Dermis blood vessel endothelial cell (primary cell): ENCODE data around the gene CCDC30. TPM values are rescaled to one million over a fixed set of nuclear protein-coding genes. Genes with fewer than 3 reads are reported as not detected.
"Not testable (repeated sequence)": the region's sequence is repeated elsewhere in the genome, so short reads cannot be mapped to it uniquely, and the experiment has no call there.

Source experiments
- DNase-seq: peaks from one replicate; pipeline ENCODE4 v3.0.0; 2010
- total RNA-seq: library from RNA; depleted of rRNA; stranded (reverse); fragments of >200 nt; gene quantifications from 2 replicates; pipeline ENCODE4 v1.2.3, GENCODE V29; 2014

CCDC30 gene
- total RNA-seq, 1 donor from 2014 or later: 0.68 TPM

DNA sequence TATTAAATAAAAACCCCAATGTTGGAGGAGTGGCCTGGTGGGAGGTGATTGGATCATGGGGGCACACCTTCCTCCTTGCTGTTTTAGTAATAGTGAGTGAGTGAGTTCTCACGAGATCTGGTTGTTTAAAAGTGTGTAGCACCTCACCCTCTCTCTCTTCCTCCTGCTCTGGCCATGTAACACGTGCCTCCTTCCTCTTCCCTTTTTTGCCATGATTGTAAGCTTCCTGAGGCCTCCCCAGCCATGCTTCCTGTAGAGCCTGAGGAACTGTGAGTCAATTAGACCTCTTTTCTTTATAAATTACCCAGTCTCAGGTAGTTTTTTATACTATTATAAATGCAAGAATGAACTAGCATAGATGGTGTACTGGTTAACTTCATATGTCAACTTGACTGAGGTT lies 68.0 kb downstream of the CCDC30 start:
- no peak for DNase-seq

DNA sequence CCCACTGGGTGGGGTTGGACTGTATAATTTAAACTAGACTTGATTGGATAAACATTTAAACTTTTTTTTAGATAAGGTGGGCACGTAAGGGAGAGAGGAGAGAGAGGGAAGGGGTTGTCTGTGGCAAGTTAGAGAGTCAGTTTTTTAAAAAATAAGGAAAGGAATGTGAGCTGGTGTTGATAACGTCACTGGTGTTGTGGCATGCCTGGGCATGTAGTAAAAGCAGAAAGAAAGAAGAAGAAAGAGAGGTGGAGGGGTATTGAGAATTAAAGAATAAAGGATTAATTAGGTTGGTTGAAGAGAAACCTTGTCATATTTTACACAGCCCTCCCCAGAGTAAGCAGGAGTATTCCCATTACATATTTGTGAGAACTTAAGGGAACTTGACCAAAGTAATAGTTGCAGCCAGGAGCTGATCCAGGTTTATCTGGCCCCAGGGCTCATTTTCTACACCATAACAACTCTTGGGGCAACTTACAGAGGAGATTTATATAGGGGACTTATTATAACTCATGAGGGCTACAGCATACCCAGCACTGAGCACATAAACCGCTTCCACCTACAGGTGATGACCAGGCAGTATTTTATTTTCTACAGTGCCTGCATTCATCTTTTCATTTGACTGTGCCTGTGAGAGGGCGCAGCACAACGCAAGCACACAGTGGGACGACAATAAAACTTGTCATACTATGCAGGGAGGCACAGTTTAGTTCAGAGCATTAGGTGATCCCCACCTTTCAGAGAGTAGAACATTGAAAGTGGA lies 70.2 kb downstream of the CCDC30 start:
- no peak for DNase-seq

- no peak for DNase-seq
These were observed 78.0 kb downstream of the CCDC30 start for GRCh38 chr1:42541104-42541503.

GRCh38 chr1:42551180-42551579 lies 88.1 kb downstream of the CCDC30 start:
- no peak for DNase-seq

DNA sequence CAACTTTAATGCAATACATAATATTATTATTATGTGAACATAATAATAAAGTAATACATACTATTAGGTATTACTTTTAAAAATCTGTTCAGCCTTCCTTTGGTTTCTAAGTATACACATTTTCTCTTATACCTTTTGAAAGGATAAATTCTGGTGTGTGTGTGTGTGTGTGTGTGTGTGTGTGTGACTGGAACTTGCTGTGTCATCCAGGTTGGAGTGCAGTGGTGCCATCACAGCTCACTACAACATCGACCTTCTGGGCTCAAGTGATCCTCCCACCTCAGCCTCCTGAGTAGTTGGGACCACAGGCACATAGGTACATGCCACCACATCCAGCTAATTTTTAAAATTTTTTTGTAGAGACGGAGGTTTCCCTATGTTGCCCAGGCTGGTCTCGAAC lies 88.5 kb downstream of the CCDC30 start:
- DNase-seq: no peak

- DNase-seq: no peak
These were observed 89.5 kb downstream of the CCDC30 start for GRCh38 chr1:42552636-42553035.

- no peak for DNase-seq
These were observed 94.3 kb downstream of the CCDC30 start for GRCh38 chr1:42557230-42557851.

- no peak for DNase-seq
These were observed 104.0 kb downstream of the CCDC30 start for GRCh38 chr1:42567038-42567437.

DNA sequence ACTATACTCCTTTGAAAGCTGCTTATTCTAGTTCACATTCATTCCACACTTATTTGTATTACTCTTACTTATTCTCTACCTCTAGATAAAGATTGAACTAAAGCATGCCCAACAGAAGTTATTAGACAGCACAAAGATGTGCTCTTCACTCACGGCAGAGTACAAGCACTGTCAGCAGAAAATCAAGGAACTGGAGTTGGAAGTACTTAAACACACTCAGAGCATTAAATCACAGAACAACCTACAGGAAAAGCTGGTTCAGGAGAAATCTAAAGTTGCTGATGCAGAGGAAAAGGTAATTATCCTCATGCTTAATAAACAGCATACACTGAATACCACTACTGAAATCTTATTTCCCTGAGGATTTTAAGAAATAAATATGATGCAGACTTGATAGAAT lies 113.8 kb downstream of the CCDC30 start:
- no peak for DNase-seq

DNA sequence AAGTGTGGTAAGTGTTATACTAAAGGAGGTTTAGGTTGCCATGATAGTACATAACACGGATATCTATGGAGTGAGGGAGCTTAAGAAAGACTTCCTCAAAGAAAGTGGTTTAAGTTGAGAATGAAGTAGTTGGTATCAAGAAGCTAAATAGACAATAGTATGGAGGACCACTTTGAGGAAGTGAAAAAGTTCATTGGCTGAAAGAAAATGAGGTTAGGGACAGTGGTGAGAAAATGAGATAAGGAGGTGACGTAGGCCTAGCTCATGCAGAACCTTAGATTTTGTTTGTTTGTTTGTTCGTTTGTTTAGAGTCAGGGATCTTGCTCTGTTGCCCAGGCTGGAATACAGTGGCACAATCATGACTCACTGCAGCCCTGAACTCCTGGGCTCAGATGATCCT lies 122.9 kb downstream of the CCDC30 start:
- no peak for DNase-seq

DNA sequence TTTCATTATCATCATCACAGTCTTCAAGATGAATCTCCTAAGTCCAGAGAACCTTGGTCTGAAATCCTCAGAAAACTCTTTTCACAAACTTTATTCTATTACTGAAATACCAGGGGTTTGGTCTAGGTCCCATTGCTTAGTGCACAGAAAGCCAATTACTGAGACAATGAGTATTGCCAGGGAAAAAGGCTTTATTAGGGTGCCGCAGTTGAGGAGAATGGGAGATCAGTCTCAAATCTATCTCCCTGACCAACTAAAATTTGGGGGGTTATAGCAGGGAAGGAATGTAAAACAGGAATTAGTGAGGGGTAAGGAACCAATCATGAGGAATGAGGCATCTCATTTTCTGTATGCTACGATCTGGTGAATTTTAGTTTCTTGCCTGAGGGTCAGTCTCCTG lies 124.7 kb downstream of the CCDC30 start:
- DNase-seq: no peak

DNA sequence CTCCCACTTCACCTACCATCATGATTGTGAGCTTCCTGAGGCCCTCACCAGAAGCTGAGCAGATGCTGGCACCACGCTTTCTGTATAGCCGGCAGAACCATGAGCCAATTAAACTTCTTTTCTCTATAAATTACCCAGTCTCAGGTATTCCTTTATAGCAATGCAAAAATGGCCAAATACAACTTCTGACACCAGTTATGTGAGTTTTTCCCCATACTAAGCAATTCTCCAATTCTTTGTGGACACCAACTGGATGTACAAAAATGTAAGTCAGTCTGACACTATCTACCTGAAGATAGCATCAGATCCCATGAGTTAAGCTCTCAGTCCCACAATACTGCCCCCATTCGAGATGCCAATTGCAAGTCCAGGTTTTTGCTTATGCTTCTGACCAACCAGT lies 129.7 kb downstream of the CCDC30 start:
- DNase-seq: no peak

DNA sequence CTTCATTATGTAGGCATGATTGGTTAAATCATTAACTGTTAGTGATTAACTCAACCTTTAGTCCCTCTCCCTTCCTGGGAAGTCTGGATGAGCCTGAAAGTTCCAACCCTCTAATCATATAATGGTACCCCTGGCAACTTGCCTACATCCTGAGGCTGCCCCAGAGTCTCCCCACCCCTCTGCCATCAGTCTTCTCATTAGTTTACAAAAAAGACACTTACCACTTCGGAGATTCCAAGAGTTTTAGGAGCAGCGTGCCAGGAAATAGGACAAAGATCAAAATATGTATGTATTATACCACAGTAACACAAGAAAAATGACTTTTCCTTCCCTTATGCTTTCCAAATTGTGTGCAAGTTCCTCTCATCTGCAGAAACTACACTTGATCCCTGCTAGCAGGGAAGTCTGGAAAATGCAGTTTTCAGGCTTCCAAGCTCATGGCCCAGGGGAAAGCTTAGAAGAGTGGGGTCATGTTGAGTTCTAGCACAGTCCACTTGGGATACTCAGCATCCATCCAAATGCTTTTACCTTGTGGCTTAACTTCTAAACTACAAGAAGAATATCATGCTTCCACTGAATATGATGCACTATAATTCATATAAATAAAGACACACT lies 130.5 kb downstream of the CCDC30 start:
- DNase-seq: no peak

- DNase-seq: no peak
These were observed 138.4 kb downstream of the CCDC30 start for GRCh38 chr1:42601472-42601871.

- DNase-seq: no peak
These were observed 150.7 kb downstream of the CCDC30 start for GRCh38 chr1:42613803-42614131.

GRCh38 chr1:42618866-42619265 lies 155.8 kb downstream of the CCDC30 start:
- no peak for DNase-seq

DNA sequence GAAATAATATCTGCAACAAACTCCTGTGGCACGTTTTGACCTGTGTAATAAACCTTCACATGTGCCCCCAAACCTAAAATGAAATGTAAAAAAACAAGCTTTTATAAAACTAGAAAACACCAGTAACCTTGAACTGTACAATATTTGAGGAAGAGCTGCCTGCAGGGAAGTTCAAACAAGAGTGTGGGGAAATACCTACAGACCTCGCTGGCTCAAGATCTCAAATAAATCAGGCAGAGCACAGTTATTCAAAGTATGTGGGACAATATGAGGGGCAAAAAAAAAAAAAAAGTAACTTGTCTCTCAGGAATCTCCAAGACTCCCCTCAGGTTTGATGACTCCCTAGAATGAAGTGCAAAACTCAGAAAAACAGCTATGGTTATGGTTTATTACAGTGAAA lies 157.2 kb downstream of the CCDC30 start:
- DNase-seq: no peak

DNA sequence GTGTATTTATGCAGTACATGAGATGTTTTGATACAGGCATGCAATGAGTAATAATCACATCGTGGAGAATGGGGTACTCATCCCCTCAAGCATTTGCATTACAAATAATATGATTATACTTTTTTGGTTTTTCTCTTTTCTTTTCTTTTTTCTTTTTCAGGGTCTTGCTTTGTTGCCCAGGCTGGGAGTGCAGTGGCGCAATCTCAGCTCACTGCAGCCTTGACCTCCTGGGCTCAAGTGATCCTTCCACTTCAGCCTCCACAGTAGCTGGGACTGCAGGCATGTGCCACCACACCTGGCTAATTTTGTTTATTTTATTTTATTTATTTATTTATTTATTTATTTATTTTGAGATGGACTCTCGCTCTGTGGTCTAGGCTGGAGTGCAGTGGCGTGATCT lies 158.1 kb downstream of the CCDC30 start:
- DNase-seq: not testable (repeated sequence)

DNA sequence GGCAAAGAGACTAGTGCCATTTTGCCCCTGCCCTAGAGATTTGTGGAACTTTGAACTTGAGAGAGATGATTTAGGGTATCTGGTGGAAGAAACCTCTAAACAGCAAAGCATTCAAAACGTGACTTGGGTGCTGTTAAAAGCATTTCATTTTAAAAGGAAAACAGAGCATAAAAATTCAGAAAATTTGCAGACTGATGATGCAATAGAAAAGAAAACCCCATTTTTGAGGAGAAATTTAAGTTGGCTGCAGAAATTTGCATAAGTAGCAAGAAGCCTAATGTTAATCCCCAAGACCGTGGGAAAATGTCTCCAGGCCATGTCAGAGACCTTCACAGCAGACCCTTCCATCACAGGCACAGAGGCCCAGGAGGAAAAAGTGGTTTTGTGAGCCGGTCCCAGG lies 164.1 kb downstream of the CCDC30 start:
- DNase-seq: not testable (repeated sequence)

GRCh38 chr1:42639116-42639515 lies 176.0 kb downstream of the CCDC30 start:
- DNase-seq: no peak

GRCh38 chr1:42646056-42646455 lies 183.0 kb downstream of the CCDC30 start:
- peak; percentile 70 for DNase-seq

GRCh38 chr1:42657201-42657600 lies 194.1 kb downstream of the CCDC30 start:
- DNase-seq: no peak

DNA sequence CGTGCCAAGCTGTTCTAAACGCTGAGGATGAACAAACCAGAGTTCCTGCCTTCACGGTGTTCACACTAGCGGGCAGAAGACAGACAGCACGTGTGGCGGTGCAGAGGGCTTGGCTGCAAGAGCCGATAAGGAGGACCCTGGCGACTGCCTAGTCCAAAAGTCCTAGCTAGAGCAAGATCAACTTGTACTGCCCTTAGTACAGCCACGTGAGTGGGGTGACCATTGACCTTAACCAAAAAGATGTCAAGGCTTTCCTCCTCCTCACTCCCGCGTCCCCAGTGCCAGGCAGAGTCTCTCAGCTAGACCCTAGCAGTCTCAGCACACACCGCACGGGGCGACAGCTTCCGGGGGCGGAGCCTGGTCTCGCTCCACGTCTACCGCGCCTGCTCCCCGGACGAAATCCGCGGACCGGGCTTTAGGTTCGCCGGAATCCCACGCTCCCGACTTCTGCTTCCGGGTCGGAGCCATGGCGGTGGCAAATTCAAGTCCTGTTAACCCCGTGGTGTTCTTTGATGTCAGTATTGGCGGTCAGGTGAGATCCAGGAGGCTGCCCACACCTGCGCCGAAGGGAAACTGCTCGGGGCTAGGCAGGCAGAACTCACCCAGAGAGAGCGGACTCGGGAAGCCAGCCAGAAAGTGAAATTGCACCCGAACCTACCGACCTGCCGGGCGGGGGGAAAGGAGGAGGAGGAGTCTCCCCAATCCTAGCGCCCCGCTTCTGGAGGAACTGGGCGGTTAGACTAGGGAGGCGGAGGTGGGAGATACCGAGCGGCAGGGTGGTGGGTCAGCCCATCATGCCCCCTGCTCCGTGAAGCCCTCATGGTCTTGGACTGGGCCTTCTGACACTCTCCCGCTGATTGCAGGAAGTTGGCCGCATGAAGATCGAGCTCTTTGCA lies 195.1 kb downstream of the CCDC30 start, which contains the start of gene PPIH:
Gene PPIH, plus strand, starts transcription at position 443 of the 896 bp plus-strand sequence. Its CDS starts 24 bp downstream, at position 467.
- peak; percentile 94 for DNase-seq
